BE2C (cell line): ENCODE results near the gene DDC.

Experiments
- DNase-seq: peaks from one replicate; pipeline ENCODE4 v3.0.0-alpha.2; 2020
- H3K27me3 ChIP-seq: fragments of 250-450 bp; sonication (Bioruptor Pico); 2 replicates; pipeline ENCODE4 v1.5.1; 2020; ENCODE audit warnings: mild to moderate bottlenecking
- H3K36me3 ChIP-seq: fragments of 250-450 bp; sonication (Bioruptor Pico); 2 replicates; pipeline ENCODE4 v1.5.1; 2020; ENCODE audit warnings: mild to moderate bottlenecking
- H3K4me1 ChIP-seq: fragments of 250-450 bp; sonication (Bioruptor Pico); 2 replicates; pipeline ENCODE4 v1.5.1; 2020
- H3K4me3 ChIP-seq: 2 replicates; pipeline ENCODE4 v1.5.1; 2011; ENCODE audit warnings: low read depth, low read length
- H3K9me3 ChIP-seq: fragments of 250-450 bp; sonication (Bioruptor Pico); 2 replicates; pipeline ENCODE4 v1.5.1; 2020
- TF ChIP-seq, protein P1 (sequence below): IDR thresholded peaks from 2 replicates; pipeline ENCODE4 v1.5.1; 2012; ENCODE audit warnings: mild to moderate bottlenecking, low read depth, low read length

Gene DDC

DNA sequence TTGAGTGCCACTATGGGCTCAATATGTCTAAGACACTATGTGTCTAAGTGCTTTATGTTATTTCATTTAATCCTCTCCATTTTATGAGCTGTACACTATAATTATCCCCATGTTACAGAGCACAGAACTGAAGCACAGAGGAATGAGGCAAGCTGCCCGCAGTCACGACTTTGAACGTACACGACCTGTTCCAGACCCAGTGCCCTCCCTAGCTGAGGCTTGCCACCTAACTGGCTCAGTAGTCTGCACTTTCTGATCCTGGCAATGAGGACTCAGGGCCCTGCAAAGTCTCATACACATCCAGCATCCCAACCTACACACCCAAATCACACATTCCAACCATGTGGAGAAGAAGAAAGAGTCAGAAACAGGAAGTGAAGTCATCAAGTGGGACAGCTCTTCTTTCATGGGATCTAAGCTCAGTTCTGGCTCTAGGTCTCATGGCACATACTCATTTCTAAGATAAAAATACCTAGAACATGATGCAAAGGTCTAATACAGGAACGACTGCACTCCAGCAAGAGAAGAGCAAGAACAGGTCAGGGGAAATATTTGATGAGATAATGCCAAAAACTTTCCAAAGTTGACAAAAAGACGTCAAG, 42.4 kb upstream of the DDC start:
- Histone ChIP-seq H3K9me3 (no peaks in the 10 kb centered on the region), H3K4me1 (peaks cover 5% of the 10 kb centered on the region; the same call in 1 of the 2 replicates), H3K27me3 (no peaks in the 10 kb centered on the region), H3K4me3 (no peak overlapping the region), H3K36me3 (no peaks in the 10 kb centered on the region)
- TF ChIP-seq, protein P1, sequence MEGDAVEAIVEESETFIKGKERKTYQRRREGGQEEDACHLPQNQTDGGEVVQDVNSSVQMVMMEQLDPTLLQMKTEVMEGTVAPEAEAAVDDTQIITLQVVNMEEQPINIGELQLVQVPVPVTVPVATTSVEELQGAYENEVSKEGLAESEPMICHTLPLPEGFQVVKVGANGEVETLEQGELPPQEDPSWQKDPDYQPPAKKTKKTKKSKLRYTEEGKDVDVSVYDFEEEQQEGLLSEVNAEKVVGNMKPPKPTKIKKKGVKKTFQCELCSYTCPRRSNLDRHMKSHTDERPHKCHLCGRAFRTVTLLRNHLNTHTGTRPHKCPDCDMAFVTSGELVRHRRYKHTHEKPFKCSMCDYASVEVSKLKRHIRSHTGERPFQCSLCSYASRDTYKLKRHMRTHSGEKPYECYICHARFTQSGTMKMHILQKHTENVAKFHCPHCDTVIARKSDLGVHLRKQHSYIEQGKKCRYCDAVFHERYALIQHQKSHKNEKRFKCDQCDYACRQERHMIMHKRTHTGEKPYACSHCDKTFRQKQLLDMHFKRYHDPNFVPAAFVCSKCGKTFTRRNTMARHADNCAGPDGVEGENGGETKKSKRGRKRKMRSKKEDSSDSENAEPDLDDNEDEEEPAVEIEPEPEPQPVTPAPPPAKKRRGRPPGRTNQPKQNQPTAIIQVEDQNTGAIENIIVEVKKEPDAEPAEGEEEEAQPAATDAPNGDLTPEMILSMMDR, result no peak
- no peak for DNase-seq

DNA sequence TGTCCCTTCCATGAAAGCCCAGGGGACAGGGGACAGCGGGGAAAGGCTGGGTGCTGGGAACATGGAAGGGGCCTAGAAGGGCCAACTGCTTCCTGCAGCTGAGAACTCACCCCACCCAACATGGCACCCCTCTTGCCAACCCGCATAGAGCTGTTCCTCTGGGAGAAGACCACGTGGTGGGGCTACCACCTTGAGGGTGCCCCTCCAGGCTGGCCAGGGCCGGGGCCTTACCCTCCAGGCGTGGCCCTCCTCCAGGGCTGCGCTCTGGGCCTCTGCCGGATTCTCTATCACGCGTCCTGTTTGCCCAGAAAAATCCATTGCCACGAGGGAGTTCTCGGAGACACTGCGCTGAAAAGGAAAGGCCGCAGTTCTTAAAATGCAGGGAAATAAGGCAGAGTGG, 39.9 kb upstream of the DDC start:
- DNase-seq, result no peak
- H3K4me1 ChIP-seq, result peaks cover 5% of the 10 kb centered on the region; the same call in 1 of the 2 replicates
- TF ChIP-seq, protein P1, result no peak
- no peaks in the 10 kb centered on the region for H3K36me3 ChIP-seq
- no peaks in the 10 kb centered on the region for H3K27me3 ChIP-seq
- H3K9me3 ChIP-seq, result no peaks in the 10 kb centered on the region
- H3K4me3 ChIP-seq, result no peak overlapping the region

DNA sequence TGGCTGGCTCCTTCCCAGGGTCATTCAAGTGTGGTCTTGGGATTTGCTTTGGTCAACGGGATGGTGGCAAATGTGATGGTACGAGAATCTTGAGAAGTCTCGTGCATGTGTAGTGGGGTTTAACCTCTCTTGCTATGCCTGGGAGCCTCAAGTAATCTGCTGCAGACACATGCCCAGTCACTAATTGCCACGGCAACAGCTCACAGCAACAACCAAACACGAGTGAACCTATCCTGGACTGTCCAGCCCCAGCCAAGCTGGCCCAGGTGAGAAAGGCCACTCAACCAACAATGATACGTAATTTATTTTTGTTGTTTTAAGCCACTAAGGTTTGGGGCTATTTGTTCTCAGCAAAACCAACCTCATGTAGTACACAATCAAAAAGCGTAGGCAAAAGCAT, 38.1 kb upstream of the DDC start:
- TF ChIP-seq, protein P1, result no peak
- Histone ChIP-seq H3K4me3 (no peak overlapping the region), H3K4me1 (peaks cover 5% of the 10 kb centered on the region; the same call in 1 of the 2 replicates), H3K36me3 (no peaks in the 10 kb centered on the region), H3K9me3 (no peaks in the 10 kb centered on the region), H3K27me3 (no peaks in the 10 kb centered on the region)
- DNase-seq, result no peak

DNA sequence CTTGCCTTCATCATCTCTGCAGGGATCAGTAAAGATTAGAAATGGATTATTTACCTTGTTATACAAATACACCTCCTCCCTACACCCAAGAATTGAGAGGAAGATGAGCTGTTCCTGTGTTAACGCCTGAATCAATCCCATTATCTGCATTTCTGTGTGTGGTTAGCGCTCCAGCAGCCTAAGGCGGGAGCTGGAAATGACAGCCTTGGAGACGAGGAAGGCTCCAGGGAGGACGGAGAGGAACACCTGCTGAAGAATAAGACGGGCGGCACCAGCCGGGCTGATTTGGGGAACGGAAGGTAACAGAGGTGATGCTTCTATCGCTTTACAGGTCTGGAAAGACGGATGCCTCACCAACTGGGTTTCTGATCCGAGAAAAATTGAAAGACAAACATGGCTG, 34.2 kb upstream of the DDC start:
- no peak for DNase-seq
- H3K36me3 ChIP-seq, result no peaks in the 10 kb centered on the region

DNA sequence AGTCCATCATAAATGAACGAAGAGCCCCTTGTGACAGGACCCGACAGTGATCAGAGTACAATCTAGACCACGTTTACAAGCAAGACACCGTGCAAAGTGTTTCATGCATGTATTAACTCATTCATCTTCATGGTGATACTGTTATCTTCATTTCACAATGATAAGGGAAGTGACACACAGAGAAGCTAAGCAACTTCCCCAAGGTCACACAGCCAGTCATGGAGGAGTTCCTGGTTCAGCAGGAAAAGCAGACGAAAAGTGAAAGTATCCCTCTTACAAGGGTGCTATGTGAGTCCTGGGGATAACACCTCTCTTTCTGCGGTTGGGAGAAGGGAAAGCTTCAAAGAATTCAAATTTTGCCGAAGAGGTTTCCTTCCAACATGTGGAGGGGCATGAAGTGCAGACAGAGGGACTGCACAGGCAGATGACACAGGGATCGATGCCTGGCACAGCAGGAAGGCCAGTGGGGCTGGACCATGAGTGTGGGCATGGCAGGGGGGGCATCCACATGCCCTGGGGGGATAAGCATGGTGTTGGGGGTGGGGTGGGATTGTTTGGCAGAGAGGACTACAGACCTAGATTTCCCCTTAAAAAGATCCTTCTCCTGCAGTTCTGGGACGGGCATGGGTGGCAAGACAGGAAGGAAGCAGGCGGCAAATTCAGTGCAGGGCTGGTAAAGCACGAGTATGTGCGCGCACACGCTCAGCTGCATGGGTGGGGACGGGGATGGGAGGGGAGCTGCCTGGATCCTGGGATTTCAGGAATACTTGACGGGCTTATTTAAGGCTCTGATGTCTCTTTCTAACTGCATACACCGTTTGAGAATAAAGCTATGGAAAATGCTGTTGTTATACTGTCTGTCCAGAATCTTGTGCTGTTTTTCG, 33.5 kb upstream of the DDC start:
- H3K36me3 ChIP-seq, result no peaks in the 10 kb centered on the region
- peaks cover 2% of the 10 kb centered on the region; the same call in 1 of the 2 replicates for H3K4me1 ChIP-seq
- no peak for DNase-seq
- no peak overlapping the region for H3K4me3 ChIP-seq
- H3K27me3 ChIP-seq, result no peaks in the 10 kb centered on the region
- TF ChIP-seq, protein P1, result no peak
- H3K9me3 ChIP-seq, result no peaks in the 10 kb centered on the region

More for the DNA sequence above, 34.2 kb upstream of the DDC start:
- TF ChIP-seq, protein P1, result no peak
- Histone ChIP-seq H3K27me3 (no peaks in the 10 kb centered on the region), H3K4me1 (peaks cover 5% of the 10 kb centered on the region; the same call in 1 of the 2 replicates), H3K9me3 (no peaks in the 10 kb centered on the region), H3K4me3 (no peak overlapping the region)

DNA sequence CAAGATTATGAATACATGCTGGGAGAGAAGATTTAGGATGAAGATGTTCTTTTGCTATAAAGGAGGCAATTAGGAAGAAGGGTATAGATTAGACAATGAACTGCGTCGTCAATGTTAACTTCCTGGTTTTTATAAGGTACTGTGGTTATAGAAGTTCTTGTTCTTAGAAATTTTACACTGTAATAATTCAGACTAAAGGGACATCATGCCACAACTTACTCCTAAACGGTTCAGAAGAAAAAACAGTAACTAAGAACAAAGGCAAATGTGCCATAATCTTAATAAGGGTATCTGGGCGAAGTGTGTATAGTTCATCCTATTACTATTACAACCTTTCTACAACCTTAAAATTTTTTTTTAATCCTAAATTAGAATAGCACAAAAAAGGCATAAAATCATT, 31.3 kb upstream of the DDC start:
- no peaks in the 10 kb centered on the region for H3K27me3 ChIP-seq
- no peaks in the 10 kb centered on the region for H3K9me3 ChIP-seq
- H3K4me1 ChIP-seq, result no peaks in the 10 kb centered on the region
- H3K36me3 ChIP-seq, result no peaks in the 10 kb centered on the region
- no peak overlapping the region for H3K4me3 ChIP-seq
- TF ChIP-seq, protein P1, result no peak
- DNase-seq, result no peak
